Immature natural killer cell (primary cell): ENCODE data around the gene LSS. TPM values are rescaled to one million over a fixed set of nuclear protein-coding genes. Genes with fewer than 3 reads are reported as not detected.

Source experiments
- DNase-seq, 3 donors: peaks; one replicate each; pipeline ENCODE4 v3.0.0; 2022; ENCODE audit warnings: mixed read lengths in 1 of 3
- H3K27ac Mint-ChIP-seq, 6 donors: one replicate each; pipeline ENCODE4 v1.8.0; 2020; ENCODE audit warnings: mixed read lengths in 6 of 6, mild to moderate bottlenecking in 5 of 6, inconsistent platforms in 4 of 6, moderate library complexity in 3 of 6
- H3K27me3 Mint-ChIP-seq, 3 donors: one replicate each; pipeline ENCODE4 v1.8.0; 2020 to 2021; ENCODE audit warnings: low read depth in 3 of 3, mild to moderate bottlenecking in 3 of 3, mixed read lengths in 3 of 3, moderate library complexity in 3 of 3, inconsistent platforms in 1 of 3
- H3K36me3 Mint-ChIP-seq, 3 donors: one replicate each; pipeline ENCODE4 v1.8.0; 2020; ENCODE audit warnings: mixed read lengths in 3 of 3, inconsistent platforms in 2 of 3, mild to moderate bottlenecking in 2 of 3
- H3K4me1 Mint-ChIP-seq, 2 donors: one replicate each; pipeline ENCODE4 v1.8.0; 2020; ENCODE audit warnings: inconsistent platforms in 2 of 2, mild to moderate bottlenecking in 2 of 2, mixed read lengths in 2 of 2, moderate library complexity in 1 of 2
- H3K4me3 Mint-ChIP-seq, 5 donors: one replicate each; pipeline ENCODE4 v1.8.0; 2020; ENCODE audit warnings: mild to moderate bottlenecking in 5 of 5, mixed read lengths in 5 of 5, inconsistent platforms in 3 of 5, moderate library complexity in 3 of 5
- H3K9me3 Mint-ChIP-seq, 6 donors: one replicate each; pipeline ENCODE4 v1.8.0; 2020; ENCODE audit warnings: mild to moderate bottlenecking in 6 of 6, mixed read lengths in 6 of 6, inconsistent platforms in 4 of 6, moderate library complexity in 3 of 6
- polyA plus RNA-seq, 3 donors: library from polyadenylated mRNA; unstranded; fragments of 300-500 nt; fragmentation: Illumina TruSeq; gene quantifications; one replicate each; pipeline ENCODE4 v1.2.3, GENCODE V29; 2021

The LSS gene
- polyA plus RNA-seq, 3 donors from 2014 or later: 11.3 to 26.2 (median 13.9) TPM

- Mint-ChIP-seq H3K9me3 (peaks cover 0 to 2% (median 0%) of the 10 kb centered on the region in 6 donors), H3K36me3 (peaks cover 31 to 56% (median 37%) of the 10 kb centered on the region in 3 donors)
Measured at GRCh38 chr21:46254208-46254975, 25.8 kb upstream of the LSS start.

GRCh38 chr21:46253610-46254124 lies 25.1 kb upstream of the LSS start:
- Mint-ChIP-seq H3K4me3 (peak overlapping the region; percentile 28 to 84 (median 68)), H3K4me1 (peaks cover 50 to 51% of the 10 kb centered on the region in 2 donors), H3K36me3 (peaks cover 31 to 56% (median 34%) of the 10 kb centered on the region in 3 donors), H3K27ac (peak overlapping the region; percentile 94 to 98 (median 95)), H3K9me3 (peaks cover 0 to 2% (median 0%) of the 10 kb centered on the region in 6 donors), H3K27me3 (peaks cover 0 to 10% (median 0%) of the 10 kb centered on the region in 3 donors)
- peak; percentile 59 to 68 (median 67) for DNase-seq

More at GRCh38 chr21:46254208-46254975, 25.8 kb upstream of the LSS start:
- H3K27me3 Mint-ChIP-seq: peaks cover 0 to 10% (median 0%) of the 10 kb centered on the region in 3 donors
- peak overlapping the region in 4 of 5 donors; percentile 48 to 84 (median 71) for H3K4me3 Mint-ChIP-seq
- DNase-seq: no peak
- H3K4me1 Mint-ChIP-seq: peaks cover 49 to 50% of the 10 kb centered on the region in 2 donors
- peak overlapping the region; percentile 94 to 98 (median 95) for H3K27ac Mint-ChIP-seq

- Mint-ChIP-seq H3K9me3 (peaks cover 0 to 2% (median 0%) of the 10 kb centered on the region in 6 donors), H3K36me3 (peaks cover 27 to 51% (median 34%) of the 10 kb centered on the region in 3 donors), H3K4me1 (peaks cover 50 to 51% of the 10 kb centered on the region in 2 donors), H3K4me3 (peak overlapping the region; percentile 21 to 56 (median 28)), H3K27me3 (peaks cover 0 to 10% (median 0%) of the 10 kb centered on the region in 3 donors), H3K27ac (peak overlapping the region; percentile 94 to 98 (median 95))
- DNase-seq: no peak
Measured at GRCh38 chr21:46252840-46253239, 24.3 kb upstream of the LSS start.

- DNase-seq: no peak
- Mint-ChIP-seq H3K36me3 (peaks cover 36 to 55% (median 46%) of the 10 kb centered on the region in 3 donors), H3K27ac (peak overlapping the region; percentile 73 to 94 (median 82)), H3K4me1 (peaks cover 49 to 63% of the 10 kb centered on the region in 2 donors), H3K27me3 (peaks cover 0 to 10% (median 0%) of the 10 kb centered on the region in 3 donors), H3K9me3 (peaks cover 0 to 2% (median 0%) of the 10 kb centered on the region in 6 donors), H3K4me3 (no peak overlapping the region)
Measured at GRCh38 chr21:46250146-46250725, 21.7 kb upstream of the LSS start.

- no peak for DNase-seq
- H3K27ac Mint-ChIP-seq: peak overlapping the region; percentile 1 to 64 (median 31)
- no peak overlapping the region for H3K4me3 Mint-ChIP-seq
- H3K4me1 Mint-ChIP-seq: peaks cover 35 to 54% of the 10 kb centered on the region in 2 donors
- peaks cover 0 to 5% (median 0%) of the 10 kb centered on the region in 3 donors for H3K27me3 Mint-ChIP-seq
- peaks cover 0 to 2% (median 0%) of the 10 kb centered on the region in 6 donors for H3K9me3 Mint-ChIP-seq
- H3K36me3 Mint-ChIP-seq: peaks cover 34 to 47% (median 34%) of the 10 kb centered on the region in 3 donors
Measured at GRCh38 chr21:46248827-46249226, 20.3 kb upstream of the LSS start.

DNA sequence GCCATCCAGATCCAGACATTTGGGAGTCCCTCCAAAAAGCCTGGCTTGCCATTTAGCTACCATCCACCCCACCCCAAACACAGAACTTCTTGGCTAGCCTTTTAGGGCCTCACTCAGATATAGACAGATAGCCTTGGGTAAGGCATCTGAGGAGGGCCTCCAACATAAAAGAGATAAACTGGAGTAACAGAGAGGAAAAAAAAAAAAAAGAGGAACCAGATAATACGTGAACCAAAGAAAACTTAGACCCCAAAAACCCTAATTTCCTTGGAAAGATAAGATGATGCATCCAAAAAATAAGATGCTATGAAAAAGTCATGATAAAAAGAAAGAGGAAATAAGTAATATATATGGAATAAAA lies 19.8 kb upstream of the LSS start:
- no peak overlapping the region for H3K4me3 Mint-ChIP-seq
- H3K27ac Mint-ChIP-seq: peak overlapping the region in 5 of 6 donors; percentile 1 to 60 (median 19)
- H3K36me3 Mint-ChIP-seq: peaks cover 30 to 45% (median 31%) of the 10 kb centered on the region in 3 donors
- peaks cover 0 to 2% (median 0%) of the 10 kb centered on the region in 3 donors for H3K27me3 Mint-ChIP-seq
- DNase-seq: no peak
- H3K9me3 Mint-ChIP-seq: peaks cover 0 to 2% (median 0%) of the 10 kb centered on the region in 6 donors
- peaks cover 30 to 51% of the 10 kb centered on the region in 2 donors for H3K4me1 Mint-ChIP-seq

DNA sequence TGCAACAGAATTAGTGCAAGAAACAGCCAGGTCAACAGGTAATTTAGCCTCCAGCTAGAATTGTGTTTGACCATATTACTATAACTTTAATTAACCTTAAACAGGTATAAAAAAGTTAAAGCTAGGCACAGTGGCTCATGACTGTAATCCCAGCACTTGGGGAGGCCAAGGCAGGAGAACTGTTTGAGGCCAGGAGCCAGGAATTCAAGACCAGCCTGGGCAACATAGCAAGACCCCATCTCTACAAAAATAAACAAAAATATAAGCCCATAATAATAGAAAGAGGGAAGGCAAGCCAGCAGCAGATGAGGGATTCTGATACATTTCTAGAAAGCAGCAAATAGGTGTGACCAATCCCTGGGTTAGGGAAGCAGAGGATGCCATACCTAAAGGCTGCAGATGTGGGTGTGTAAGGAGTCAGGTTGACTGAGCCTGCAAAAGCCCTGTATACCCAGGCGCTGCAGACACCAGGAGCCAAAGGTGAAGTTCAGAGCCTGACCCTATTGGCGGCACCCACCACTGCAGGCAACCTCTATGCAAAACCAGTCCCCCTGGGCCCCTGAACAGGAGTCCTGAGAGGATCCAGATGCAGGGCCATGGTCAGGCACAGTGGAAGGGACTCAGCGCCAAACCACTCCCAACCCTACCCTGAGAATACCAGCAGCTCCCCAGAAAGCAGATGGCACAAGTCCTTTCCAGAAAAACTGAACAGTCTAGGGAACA lies 19.3 kb upstream of the LSS start:
- DNase-seq: no peak
- peaks cover 25 to 50% of the 10 kb centered on the region in 2 donors for H3K4me1 Mint-ChIP-seq
- peaks cover 27 to 47% (median 32%) of the 10 kb centered on the region in 3 donors for H3K36me3 Mint-ChIP-seq
- H3K4me3 Mint-ChIP-seq: no peak overlapping the region
- peaks cover 0 to 2% (median 0%) of the 10 kb centered on the region in 3 donors for H3K27me3 Mint-ChIP-seq
- H3K9me3 Mint-ChIP-seq: peaks cover 0 to 2% (median 0%) of the 10 kb centered on the region in 6 donors
- peak overlapping the region in 2 of 6 donors; percentile 7 for H3K27ac Mint-ChIP-seq

GRCh38 chr21:46246345-46246744 lies 17.8 kb upstream of the LSS start:
- no peak for DNase-seq
- Mint-ChIP-seq H3K27ac (peak overlapping the region in 3 of 6 donors; percentile 44 to 72 (median 64)), H3K27me3 (peaks cover 0 to 2% (median 0%) of the 10 kb centered on the region in 3 donors), H3K36me3 (peaks cover 31 to 55% (median 33%) of the 10 kb centered on the region in 3 donors), H3K9me3 (peaks cover 0 to 2% (median 0%) of the 10 kb centered on the region in 6 donors), H3K4me1 (peaks cover 15 to 38% of the 10 kb centered on the region in 2 donors), H3K4me3 (no peak overlapping the region)

DNA sequence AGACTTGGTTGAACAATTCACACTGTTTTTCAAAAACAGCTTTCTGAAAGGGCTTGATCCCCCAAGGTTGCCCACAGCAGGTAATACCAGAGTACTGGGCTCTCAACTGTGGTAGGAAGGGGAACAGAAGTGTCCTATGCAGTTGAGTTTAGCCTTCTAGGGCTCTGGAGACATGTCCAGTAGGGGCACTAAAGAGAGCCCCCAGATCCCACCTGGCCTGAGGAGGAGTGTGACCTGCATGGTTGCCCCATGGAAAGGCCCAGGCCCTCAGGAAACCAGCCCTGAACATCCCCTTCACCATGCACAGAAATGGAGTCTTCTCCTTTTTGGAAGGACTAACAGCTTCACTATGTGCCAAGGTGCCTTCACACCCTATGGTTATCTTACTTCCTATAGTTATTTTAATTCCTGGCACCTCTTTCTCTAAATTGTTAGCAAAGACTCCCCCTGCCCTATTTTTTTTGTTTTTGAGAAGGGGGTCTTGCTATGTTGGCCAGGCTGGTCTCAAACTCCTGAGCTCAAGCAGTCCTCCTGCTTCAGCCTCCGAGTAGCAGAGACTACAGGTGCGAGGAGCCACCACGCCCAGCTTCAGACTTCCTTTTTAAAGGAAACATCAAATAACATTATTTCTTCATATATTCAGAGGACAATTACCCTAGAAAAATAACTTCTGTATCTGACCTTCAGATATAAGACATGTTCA lies 16.8 kb upstream of the LSS start:
- Mint-ChIP-seq H3K36me3 (peaks cover 28 to 53% (median 29%) of the 10 kb centered on the region in 3 donors), H3K4me3 (no peak overlapping the region), H3K27ac (peak overlapping the region in 1 of 6 donors; percentile 44), H3K9me3 (peaks cover 0 to 2% (median 0%) of the 10 kb centered on the region in 6 donors), H3K27me3 (peaks cover 0 to 2% (median 0%) of the 10 kb centered on the region in 3 donors), H3K4me1 (peaks cover 9 to 28% of the 10 kb centered on the region in 2 donors)
- no peak for DNase-seq

- no peak overlapping the region for H3K4me3 Mint-ChIP-seq
- peaks cover 2 to 21% of the 10 kb centered on the region in 2 donors for H3K4me1 Mint-ChIP-seq
- peaks cover 0 to 2% (median 0%) of the 10 kb centered on the region in 3 donors for H3K27me3 Mint-ChIP-seq
- no peaks in the 10 kb centered on the region for H3K9me3 Mint-ChIP-seq
- peak overlapping the region in 2 of 6 donors; percentile 17 to 34 for H3K27ac Mint-ChIP-seq
- H3K36me3 Mint-ChIP-seq: peaks cover 26 to 53% (median 35%) of the 10 kb centered on the region in 3 donors
- no peak for DNase-seq
Measured at GRCh38 chr21:46244602-46245001, 16.0 kb upstream of the LSS start.

- Mint-ChIP-seq H3K27ac (peak overlapping the region in 1 of 6 donors; percentile 70), H3K36me3 (peaks cover 32 to 55% (median 42%) of the 10 kb centered on the region in 3 donors)
Measured at GRCh38 chr21:46243960-46244361, 15.4 kb upstream of the LSS start.

DNA sequence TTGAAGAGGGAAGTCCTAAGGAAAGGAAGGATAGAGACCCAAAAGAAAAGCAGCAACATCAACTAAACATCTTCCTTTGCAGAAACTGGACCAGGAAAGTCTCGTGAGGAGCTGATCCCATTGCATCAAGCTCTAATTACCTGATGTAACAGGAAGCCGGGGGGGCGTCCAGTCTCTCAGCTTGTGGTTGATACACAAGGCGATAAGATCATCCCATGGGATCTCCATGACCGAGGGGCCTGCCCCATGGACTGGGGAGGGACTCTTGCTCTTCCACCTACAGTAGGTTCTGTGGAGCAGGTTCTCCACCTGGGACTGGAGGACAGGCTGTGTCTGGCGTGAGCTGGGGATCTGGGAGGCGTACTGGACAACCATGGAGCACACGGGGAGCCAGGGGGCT lies 14.8 kb upstream of the LSS start:
- Mint-ChIP-seq H3K36me3 (peaks cover 36 to 57% (median 42%) of the 10 kb centered on the region in 3 donors), H3K9me3 (no peaks in the 10 kb centered on the region), H3K27me3 (peaks cover 0 to 2% (median 0%) of the 10 kb centered on the region in 3 donors), H3K4me3 (no peak overlapping the region), H3K4me1 (peaks cover 0 to 19% of the 10 kb centered on the region in 2 donors), H3K27ac (peak overlapping the region in 3 of 6 donors; percentile 60 to 70 (median 65))
- DNase-seq: no peak

More at GRCh38 chr21:46243960-46244361, 15.4 kb upstream of the LSS start:
- Mint-ChIP-seq H3K27me3 (peaks cover 0 to 2% (median 0%) of the 10 kb centered on the region in 3 donors), H3K4me1 (peaks cover 2 to 19% of the 10 kb centered on the region in 2 donors), H3K4me3 (no peak overlapping the region), H3K9me3 (no peaks in the 10 kb centered on the region)
- DNase-seq: no peak
